ENCODE measurements around the gene MSH2.
"Not testable (repeated sequence)": the region's sequence is repeated elsewhere in the genome, so short reads cannot be mapped to it uniquely, and the experiment has no call there.

MSH2 gene

GRCh38 chr2:47359375-47359868 lies 43.5 kb upstream of the MSH2 start:
- Histone ChIP-seq H3K4me2 (ENCODE audit: low read length) (no peak overlapping the region), H3K27ac (ENCODE audit: low read length) (no peak overlapping the region), H3K4me3 (ENCODE audit: low read length) (no peak overlapping the region), H3K9me3 (ENCODE audit: insufficient read depth, low read length) (no peaks in the 10 kb centered on the region), H2AFZ (ENCODE audit: low read depth, low read length) (no peak overlapping the region), H4K20me1 (ENCODE audit: insufficient read depth, low read length) (no peaks in the 10 kb centered on the region), H3K9ac (ENCODE audit: low read length) (no peak overlapping the region), H3K27me3 (ENCODE audit: low read depth, low read length) (no peaks in the 10 kb centered on the region), H3K36me3 (replicated peaks; ENCODE audit: low read depth, low read length) (no peaks in the 10 kb centered on the region), H3K4me1 (ENCODE audit: low read length) (no peaks in the 10 kb centered on the region), H3K79me2 (ENCODE audit: low read length) (no peaks in the 10 kb centered on the region)
- TF ChIP-seq CTCF (IDR thresholded peaks at IDR 0.05; ENCODE audit: low read depth, low read length) (no peak), EZH2phosphoT487 (IDR thresholded peaks at IDR 0.05; ENCODE audit: low read depth) (no peak)

DNA sequence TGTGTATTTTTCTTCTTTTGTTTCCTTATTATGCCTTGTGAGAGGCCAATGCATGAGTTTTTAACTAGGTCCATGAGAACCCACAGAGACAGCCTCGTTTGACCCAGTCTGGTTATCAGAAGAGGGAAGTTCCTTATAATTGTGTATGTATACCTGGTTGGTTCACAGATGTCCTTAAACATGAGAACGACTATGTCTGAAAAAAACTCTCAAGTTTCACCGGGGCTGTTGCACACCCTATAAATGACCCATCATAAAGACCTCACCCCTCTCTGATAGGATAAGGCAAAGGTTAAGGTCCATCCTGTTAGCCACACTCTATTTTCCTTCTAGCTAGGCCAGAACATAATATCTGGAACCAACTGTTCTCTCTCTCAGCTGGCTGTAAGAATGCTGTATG lies 42.7 kb upstream of the MSH2 start:
- Histone ChIP-seq H2AFZ (ENCODE audit: low read depth, low read length) (no peak overlapping the region), H3K4me1 (ENCODE audit: low read length) (no peaks in the 10 kb centered on the region), H3K27me3 (ENCODE audit: low read depth, low read length) (no peaks in the 10 kb centered on the region), H3K9ac (ENCODE audit: low read length) (no peak overlapping the region), H3K27ac (ENCODE audit: low read length) (no peak overlapping the region), H3K79me2 (ENCODE audit: low read length) (no peaks in the 10 kb centered on the region), H3K9me3 (ENCODE audit: insufficient read depth, low read length) (no peaks in the 10 kb centered on the region), H3K4me2 (ENCODE audit: low read length) (no peak overlapping the region), H3K4me3 (ENCODE audit: low read length) (no peak overlapping the region), H4K20me1 (ENCODE audit: insufficient read depth, low read length) (no peaks in the 10 kb centered on the region), H3K36me3 (replicated peaks; ENCODE audit: low read depth, low read length) (no peaks in the 10 kb centered on the region)
- TF ChIP-seq EZH2phosphoT487 (IDR thresholded peaks at IDR 0.05; ENCODE audit: low read depth) (no peak), CTCF (IDR thresholded peaks at IDR 0.05; ENCODE audit: low read depth, low read length) (no peak)

DNA sequence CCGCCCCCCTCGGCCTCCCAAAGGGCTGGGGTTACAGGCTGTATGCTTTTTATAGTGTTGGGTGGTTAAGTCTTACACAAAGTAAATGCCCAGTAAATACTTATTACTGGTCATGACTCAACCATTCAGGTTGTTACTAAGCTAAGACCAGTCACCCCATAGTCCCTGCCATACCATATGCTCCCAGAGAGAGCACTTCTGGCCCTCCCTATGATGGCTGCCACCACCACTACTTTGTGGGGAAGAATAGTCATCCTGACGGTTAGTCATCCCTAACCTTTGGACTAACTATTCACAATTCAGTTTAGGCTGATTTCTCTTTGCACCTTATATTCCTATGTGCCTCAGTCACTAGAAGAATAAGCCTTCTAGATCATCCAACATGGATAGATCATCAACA lies 42.0 kb upstream of the MSH2 start:
- no peak for TF ChIP-seq EZH2phosphoT487 (IDR thresholded peaks at IDR 0.05; ENCODE audit: low read depth)
- TF ChIP-seq CTCF (IDR thresholded peaks at IDR 0.05; ENCODE audit: low read depth, low read length), result no peak
- Histone ChIP-seq H3K79me2 (ENCODE audit: low read length) (no peaks in the 10 kb centered on the region), H3K4me1 (ENCODE audit: low read length) (no peaks in the 10 kb centered on the region), H4K20me1 (ENCODE audit: insufficient read depth, low read length) (no peaks in the 10 kb centered on the region), H3K9ac (ENCODE audit: low read length) (no peak overlapping the region), H3K36me3 (replicated peaks; ENCODE audit: low read depth, low read length) (no peaks in the 10 kb centered on the region), H3K4me2 (ENCODE audit: low read length) (no peak overlapping the region), H3K4me3 (ENCODE audit: low read length) (no peak overlapping the region), H3K27ac (ENCODE audit: low read length) (no peak overlapping the region), H3K9me3 (ENCODE audit: insufficient read depth, low read length) (no peaks in the 10 kb centered on the region), H3K27me3 (ENCODE audit: low read depth, low read length) (no peaks in the 10 kb centered on the region), H2AFZ (ENCODE audit: low read depth, low read length) (no peak overlapping the region)

DNA sequence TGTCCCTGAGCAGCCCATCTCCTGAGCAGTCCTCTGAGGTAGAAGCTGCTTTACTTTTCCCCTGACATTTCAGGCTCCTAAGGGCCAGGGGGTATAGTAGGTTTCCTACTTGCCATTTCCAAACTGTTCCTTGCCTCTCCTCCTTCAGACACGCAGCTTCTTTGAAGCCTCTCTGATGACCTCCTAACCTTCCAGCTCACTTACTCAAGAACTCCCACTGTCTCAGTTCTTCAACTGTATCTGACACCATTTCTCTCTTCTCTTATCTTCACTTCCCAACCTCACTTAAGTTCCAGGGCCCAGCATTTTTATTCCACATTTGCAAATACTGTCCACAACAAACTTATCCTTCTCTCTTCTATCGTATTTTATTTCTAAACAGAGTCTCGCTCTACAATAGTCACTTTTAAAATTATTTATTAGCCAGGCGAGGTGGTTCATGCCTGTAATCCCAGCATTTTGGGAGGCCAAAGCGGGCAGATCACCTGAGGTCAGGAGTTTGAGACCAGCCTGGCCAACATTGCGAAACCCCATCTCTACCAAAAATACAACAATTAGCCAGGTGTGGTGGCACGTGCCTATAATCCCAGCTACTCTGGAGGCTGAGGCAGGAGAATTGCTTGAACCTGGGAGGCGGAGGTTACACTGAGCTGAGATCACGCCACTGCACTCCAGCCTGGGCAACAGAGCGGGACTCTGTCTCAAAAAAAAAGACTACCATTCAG lies 41.3 kb upstream of the MSH2 start:
- not testable (repeated sequence) for H3K36me3 ChIP-seq (replicated peaks; ENCODE audit: low read depth, low read length); H3K4me2 ChIP-seq (ENCODE audit: low read length); H3K27me3 ChIP-seq (ENCODE audit: low read depth, low read length)

More for the DNA sequence above, 41.3 kb upstream of the MSH2 start:
- not testable (repeated sequence) for H3K27ac ChIP-seq (ENCODE audit: low read length); H3K9ac ChIP-seq (ENCODE audit: low read length); H4K20me1 ChIP-seq (ENCODE audit: insufficient read depth, low read length); H3K79me2 ChIP-seq (ENCODE audit: low read length); H3K9me3 ChIP-seq (ENCODE audit: insufficient read depth, low read length); H2AFZ ChIP-seq (ENCODE audit: low read depth, low read length); H3K4me3 ChIP-seq (ENCODE audit: low read length); H3K4me1 ChIP-seq (ENCODE audit: low read length)
